ENCODE measurements around the gene TCF7L2. TPM values are rescaled to one million over a fixed set of nuclear protein-coding genes. Genes with fewer than 3 reads are reported as not detected.

The TCF7L2 gene
- total and polyA plus RNA-seq, 2 donors (not counting 1 experiment from before 2014, with no cell fraction given), result 3.4 to 5.0 TPM

DNA sequence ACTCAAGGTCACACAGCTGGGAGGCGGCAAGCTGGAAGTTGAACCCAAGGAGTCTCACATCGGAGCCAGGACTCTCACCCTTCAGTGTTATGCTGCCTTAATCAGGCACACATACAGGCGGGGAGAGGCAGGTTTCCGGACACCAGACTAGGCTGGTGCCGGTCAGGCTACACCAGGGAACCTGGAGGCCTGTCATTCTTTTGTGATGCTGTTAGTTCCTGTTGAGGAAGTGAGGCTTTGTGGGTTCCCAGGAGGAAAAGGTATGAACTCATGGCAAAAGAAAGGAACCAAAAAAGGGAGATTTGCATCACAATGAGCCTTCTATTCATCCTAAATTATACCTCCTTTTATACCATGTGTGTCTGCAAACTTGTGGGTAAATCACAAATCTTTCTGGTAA is 103.8 kb downstream of the TCF7L2 start:
- H3K9me3 ChIP-seq (ENCODE audit: control insufficient read depth, insufficient read depth, low read depth, low read length), result no peaks in the 10 kb centered on the region
- no peak overlapping the region for H3K4me2 ChIP-seq (ENCODE audit: extremely low read depth, insufficient read depth, low read length)
- no peak overlapping the region for H2AFZ ChIP-seq (ENCODE audit: low read length)
- no peak overlapping the region for H3K4me3 ChIP-seq (replicated peaks in 1 of 4; ENCODE audit: control extremely low read depth in 1 of 4, insufficient read depth in 1 of 4, low read depth in 3 of 4, low read length in 4 of 4)
- no peaks in the 10 kb centered on the region for H3K79me2 ChIP-seq (ENCODE audit: control insufficient read depth, insufficient read depth, low read length)
- no peak overlapping the region for H3K27ac ChIP-seq (ENCODE audit: insufficient read depth, low read length)
- peaks cover 18% of the 10 kb centered on the region for H3K4me1 ChIP-seq (ENCODE audit: control insufficient read depth, extremely low read depth, insufficient read depth, low read length)
- no peaks in the 10 kb centered on the region for H4K20me1 ChIP-seq (ENCODE audit: control insufficient read depth, extremely low read depth, insufficient read depth, low read length)
- H3K9ac ChIP-seq (ENCODE audit: insufficient read depth, low read length), result no peak overlapping the region
- DNase-seq (ENCODE audit: low read depth in 2 of 2), result peak in 1 of 2 donors; percentile 81
- H3K36me3 ChIP-seq (ENCODE audit: control insufficient read depth, insufficient read depth, low read length), result no peaks in the 10 kb centered on the region
- H3K27me3 ChIP-seq (ENCODE audit: control insufficient read depth, insufficient read depth, low read length), result no peaks in the 10 kb centered on the region
- no peak for TF ChIP-seq EZH2 (IDR thresholded peaks at IDR 0.05; ENCODE audit: low read length, missing control alignments)
- TF ChIP-seq, protein P1, sequence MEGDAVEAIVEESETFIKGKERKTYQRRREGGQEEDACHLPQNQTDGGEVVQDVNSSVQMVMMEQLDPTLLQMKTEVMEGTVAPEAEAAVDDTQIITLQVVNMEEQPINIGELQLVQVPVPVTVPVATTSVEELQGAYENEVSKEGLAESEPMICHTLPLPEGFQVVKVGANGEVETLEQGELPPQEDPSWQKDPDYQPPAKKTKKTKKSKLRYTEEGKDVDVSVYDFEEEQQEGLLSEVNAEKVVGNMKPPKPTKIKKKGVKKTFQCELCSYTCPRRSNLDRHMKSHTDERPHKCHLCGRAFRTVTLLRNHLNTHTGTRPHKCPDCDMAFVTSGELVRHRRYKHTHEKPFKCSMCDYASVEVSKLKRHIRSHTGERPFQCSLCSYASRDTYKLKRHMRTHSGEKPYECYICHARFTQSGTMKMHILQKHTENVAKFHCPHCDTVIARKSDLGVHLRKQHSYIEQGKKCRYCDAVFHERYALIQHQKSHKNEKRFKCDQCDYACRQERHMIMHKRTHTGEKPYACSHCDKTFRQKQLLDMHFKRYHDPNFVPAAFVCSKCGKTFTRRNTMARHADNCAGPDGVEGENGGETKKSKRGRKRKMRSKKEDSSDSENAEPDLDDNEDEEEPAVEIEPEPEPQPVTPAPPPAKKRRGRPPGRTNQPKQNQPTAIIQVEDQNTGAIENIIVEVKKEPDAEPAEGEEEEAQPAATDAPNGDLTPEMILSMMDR (conservative IDR thresholded peaks at IDR 0.05 in 1 of 2, IDR thresholded peaks at IDR 0.05 in 1 of 2; ENCODE audit: low read depth in 1 of 2, low read length in 2 of 2), result no peak

- TF ChIP-seq, protein P1 (conservative IDR thresholded peaks at IDR 0.05 in 1 of 2, IDR thresholded peaks at IDR 0.05 in 1 of 2; ENCODE audit: low read depth in 1 of 2, low read length in 2 of 2), result no peak
- no peak for TF ChIP-seq EZH2 (IDR thresholded peaks at IDR 0.05; ENCODE audit: low read length, missing control alignments)
- H3K4me1 ChIP-seq (ENCODE audit: control insufficient read depth, extremely low read depth, insufficient read depth, low read length), result peaks cover 27% of the 10 kb centered on the region
- H4K20me1 ChIP-seq (ENCODE audit: control insufficient read depth, extremely low read depth, insufficient read depth, low read length), result no peaks in the 10 kb centered on the region
- H3K27me3 ChIP-seq (ENCODE audit: control insufficient read depth, insufficient read depth, low read length), result no peaks in the 10 kb centered on the region
- no peak for DNase-seq (ENCODE audit: low read depth in 2 of 2)
- no peak overlapping the region for H3K27ac ChIP-seq (ENCODE audit: insufficient read depth, low read length)
- H3K4me3 ChIP-seq (replicated peaks in 1 of 4; ENCODE audit: control extremely low read depth in 1 of 4, insufficient read depth in 1 of 4, low read depth in 3 of 4, low read length in 4 of 4), result no peak overlapping the region
- no peaks in the 10 kb centered on the region for H3K36me3 ChIP-seq (ENCODE audit: control insufficient read depth, insufficient read depth, low read length)
- no peak overlapping the region for H2AFZ ChIP-seq (ENCODE audit: low read length)
- H3K9ac ChIP-seq (ENCODE audit: insufficient read depth, low read length), result no peak overlapping the region
- H3K4me2 ChIP-seq (ENCODE audit: extremely low read depth, insufficient read depth, low read length), result no peak overlapping the region
- no peaks in the 10 kb centered on the region for H3K9me3 ChIP-seq (ENCODE audit: control insufficient read depth, insufficient read depth, low read depth, low read length)
- H3K79me2 ChIP-seq (ENCODE audit: control insufficient read depth, insufficient read depth, low read length), result no peaks in the 10 kb centered on the region
Measured at GRCh38 chr10:113055458-113055857, 105.4 kb downstream of the TCF7L2 start.

DNA sequence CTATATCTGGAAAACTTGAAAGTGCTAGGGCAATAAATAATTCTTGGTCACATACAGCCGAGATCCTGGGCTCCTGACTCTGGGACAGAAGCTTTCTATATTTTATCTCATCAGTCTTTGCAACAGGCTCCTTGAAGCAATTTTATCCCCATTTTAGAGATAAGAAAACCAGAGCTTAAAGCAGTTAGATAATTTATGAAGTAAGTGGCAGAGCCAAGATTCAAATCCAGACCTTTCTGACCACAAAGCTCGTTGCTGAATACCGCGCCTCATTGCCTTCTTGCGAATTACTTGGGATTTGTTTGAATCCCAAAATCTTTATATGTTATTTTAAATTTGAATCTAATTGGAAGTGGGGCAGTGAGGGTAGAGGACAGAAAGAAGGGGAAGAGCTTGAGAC is 106.0 kb downstream of the TCF7L2 start:
- H3K79me2 ChIP-seq (ENCODE audit: control insufficient read depth, insufficient read depth, low read length), result peaks cover 4% of the 10 kb centered on the region
- no peaks in the 10 kb centered on the region for H3K36me3 ChIP-seq (ENCODE audit: control insufficient read depth, insufficient read depth, low read length)
- no peak overlapping the region for H2AFZ ChIP-seq (ENCODE audit: low read length)
- peak overlapping the region; percentile 40 for H3K27ac ChIP-seq (ENCODE audit: insufficient read depth, low read length)
- H3K27me3 ChIP-seq (ENCODE audit: control insufficient read depth, insufficient read depth, low read length), result no peaks in the 10 kb centered on the region
- no peaks in the 10 kb centered on the region for H3K9me3 ChIP-seq (ENCODE audit: control insufficient read depth, insufficient read depth, low read depth, low read length)
- DNase-seq (ENCODE audit: low read depth in 2 of 2), result peak in 1 of 2 donors; percentile 86
- H4K20me1 ChIP-seq (ENCODE audit: control insufficient read depth, extremely low read depth, insufficient read depth, low read length), result no peaks in the 10 kb centered on the region
- H3K4me1 ChIP-seq (ENCODE audit: control insufficient read depth, extremely low read depth, insufficient read depth, low read length), result peaks cover 33% of the 10 kb centered on the region
- no peak overlapping the region for H3K4me3 ChIP-seq (replicated peaks in 1 of 4; ENCODE audit: control extremely low read depth in 1 of 4, insufficient read depth in 1 of 4, low read depth in 3 of 4, low read length in 4 of 4)
- H3K4me2 ChIP-seq (ENCODE audit: extremely low read depth, insufficient read depth, low read length), result peak overlapping the region; percentile 29
- TF ChIP-seq EZH2 (IDR thresholded peaks at IDR 0.05; ENCODE audit: low read length, missing control alignments), result no peak
- TF ChIP-seq, protein P1 (conservative IDR thresholded peaks at IDR 0.05 in 1 of 2, IDR thresholded peaks at IDR 0.05 in 1 of 2; ENCODE audit: low read depth in 1 of 2, low read length in 2 of 2), result no peak
- H3K9ac ChIP-seq (ENCODE audit: insufficient read depth, low read length), result no peak overlapping the region
